ENCODE measurements around the gene PARD3B. TPM values are rescaled to one million over a fixed set of nuclear protein-coding genes. Genes with fewer than 3 reads are reported as not detected.

The PARD3B gene
- total and polyA plus RNA-seq, 8 donors: 18.5 to 24.6 (median 21.1) TPM

- H3K9me3 ChIP-seq: no peaks in the 10 kb centered on the region
- TF ChIP-seq CTCF (IDR thresholded peaks at IDR 0.05): no peak
- intact Hi-C loops (cut with DNase I): no loop called here
- peak; percentile 92 for ATAC-seq
- no peak overlapping the region for H3K4me3 ChIP-seq
- H3K27me3 ChIP-seq: no peaks in the 10 kb centered on the region
- peaks cover 0 to 4% of the 10 kb centered on the region in 2 donors for H3K4me1 ChIP-seq
- H3K27ac ChIP-seq: peak overlapping the region in 1 of 2 donors; percentile 54
- peak in 1 of 4 donors; percentile 35 for DNase-seq
- H3K36me3 ChIP-seq: no peaks in the 10 kb centered on the region
These were observed 479.7 kb downstream of the PARD3B start for GRCh38 chr2:205024822-205025518.

GRCh38 chr2:205025580-205026240, 480.4 kb downstream of the PARD3B start:
- Histone ChIP-seq H3K4me3 (no peak overlapping the region), H3K27me3 (no peaks in the 10 kb centered on the region), H3K36me3 (no peaks in the 10 kb centered on the region), H3K9me3 (no peaks in the 10 kb centered on the region), H3K4me1 (peaks cover 0 to 4% of the 10 kb centered on the region in 2 donors), H3K27ac (peak overlapping the region in 1 of 2 donors; percentile 54)
- ATAC-seq: no peak
- no peak for DNase-seq
- TF ChIP-seq CTCF (IDR thresholded peaks at IDR 0.05): no peak
- intact Hi-C loops (cut with DNase I): no loop called here

GRCh38 chr2:205030695-205031094, 485.4 kb downstream of the PARD3B start:
- no peak overlapping the region for H3K4me3 ChIP-seq
- no peak for TF ChIP-seq CTCF (IDR thresholded peaks at IDR 0.05)
- peaks cover 0 to 3% of the 10 kb centered on the region in 2 donors for H3K4me1 ChIP-seq
- ATAC-seq: no peak
- intact Hi-C loops (cut with DNase I): no loop called here
- DNase-seq: no peak
- H3K27me3 ChIP-seq: no peaks in the 10 kb centered on the region
- no peaks in the 10 kb centered on the region for H3K36me3 ChIP-seq
- H3K27ac ChIP-seq: no peak overlapping the region
- H3K9me3 ChIP-seq: no peaks in the 10 kb centered on the region

- no peak for DNase-seq
- ATAC-seq: no peak
- H3K9me3 ChIP-seq: no peaks in the 10 kb centered on the region
These were observed 486.8 kb downstream of the PARD3B start for GRCh38 chr2:205032093-205032551.

More at GRCh38 chr2:205032093-205032551, 486.8 kb downstream of the PARD3B start:
- no peak overlapping the region for H3K4me3 ChIP-seq
- no peaks in the 10 kb centered on the region for H3K36me3 ChIP-seq
- TF ChIP-seq CTCF (IDR thresholded peaks at IDR 0.05): no peak
- H3K27ac ChIP-seq: no peak overlapping the region
- no peaks in the 10 kb centered on the region for H3K27me3 ChIP-seq
- H3K4me1 ChIP-seq: no peaks in the 10 kb centered on the region
- intact Hi-C loops (cut with DNase I): no loop called here
